Measurements from ENCODE around the gene LRTM1.

LRTM1 gene

GRCh38 chr3:54905920-54906319, 21.9 kb downstream of the LRTM1 start:
- no peaks in the 10 kb centered on the region for H4K20me1 ChIP-seq (ENCODE audit: insufficient read depth, low read length)
- no peaks in the 10 kb centered on the region for H3K36me3 ChIP-seq (ENCODE audit: insufficient read depth, low read length)
- H3K27ac ChIP-seq (ENCODE audit: low read depth, low read length, poor library complexity, severe bottlenecking) = no peak overlapping the region
- no peaks in the 10 kb centered on the region for H3K9me3 ChIP-seq (ENCODE audit: low read length)
- H3K4me1 ChIP-seq (ENCODE audit: insufficient read depth, low read length, severe bottlenecking) = no peaks in the 10 kb centered on the region
- H3K9ac ChIP-seq (ENCODE audit: low read length) = no peak overlapping the region
- no peaks in the 10 kb centered on the region for H3K79me2 ChIP-seq (ENCODE audit: insufficient read depth, low read length)
- no peaks in the 10 kb centered on the region for H3F3A ChIP-seq (ENCODE audit: insufficient read depth, low read length)
- no peak overlapping the region for H2AFZ ChIP-seq (ENCODE audit: low read length)
- no peak overlapping the region for H3K4me3 ChIP-seq (ENCODE audit: low read depth, low read length, poor library complexity, severe bottlenecking)
- TF ChIP-seq CTCF (IDR thresholded peaks at IDR 0.05; ENCODE audit: low read length) = no peak
- no peaks in the 10 kb centered on the region for H3K9me2 ChIP-seq (ENCODE audit: low read depth, low read length)
- no peak overlapping the region for H3K4me2 ChIP-seq (ENCODE audit: low read length)
- no peaks in the 10 kb centered on the region for H3K27me3 ChIP-seq (ENCODE audit: insufficient read depth, low read length)

GRCh38 chr3:54905261-54905888, 22.5 kb downstream of the LRTM1 start:
- Histone ChIP-seq H2AFZ (ENCODE audit: low read length) (no peak overlapping the region), H4K20me1 (ENCODE audit: insufficient read depth, low read length) (no peaks in the 10 kb centered on the region), H3K27ac (ENCODE audit: low read depth, low read length, poor library complexity, severe bottlenecking) (no peak overlapping the region), H3K27me3 (ENCODE audit: insufficient read depth, low read length) (no peaks in the 10 kb centered on the region), H3K9me2 (ENCODE audit: low read depth, low read length) (no peaks in the 10 kb centered on the region), H3K4me2 (ENCODE audit: low read length) (no peak overlapping the region), H3F3A (ENCODE audit: insufficient read depth, low read length) (no peaks in the 10 kb centered on the region), H3K79me2 (ENCODE audit: insufficient read depth, low read length) (no peaks in the 10 kb centered on the region), H3K4me1 (ENCODE audit: insufficient read depth, low read length, severe bottlenecking) (no peaks in the 10 kb centered on the region), H3K4me3 (ENCODE audit: low read depth, low read length, poor library complexity, severe bottlenecking) (no peak overlapping the region), H3K9ac (ENCODE audit: low read length) (no peak overlapping the region), H3K36me3 (ENCODE audit: insufficient read depth, low read length) (no peaks in the 10 kb centered on the region), H3K9me3 (ENCODE audit: low read length) (no peaks in the 10 kb centered on the region)
- TF ChIP-seq CTCF (IDR thresholded peaks at IDR 0.05; ENCODE audit: low read length) = no peak
- TF ChIP-seq EZH2 (IDR thresholded peaks at IDR 0.05; ENCODE audit: borderline replicate concordance, low read length) = no peak

- Histone ChIP-seq H3K9ac (ENCODE audit: low read length) (no peak overlapping the region), H2AFZ (ENCODE audit: low read length) (no peak overlapping the region), H3K4me1 (ENCODE audit: insufficient read depth, low read length, severe bottlenecking) (no peaks in the 10 kb centered on the region), H3K27ac (ENCODE audit: low read depth, low read length, poor library complexity, severe bottlenecking) (no peak overlapping the region), H3K4me3 (ENCODE audit: low read depth, low read length, poor library complexity, severe bottlenecking) (no peak overlapping the region), H3K9me3 (ENCODE audit: low read length) (no peaks in the 10 kb centered on the region), H3K36me3 (ENCODE audit: insufficient read depth, low read length) (no peaks in the 10 kb centered on the region), H3K79me2 (ENCODE audit: insufficient read depth, low read length) (no peaks in the 10 kb centered on the region), H3K27me3 (ENCODE audit: insufficient read depth, low read length) (no peaks in the 10 kb centered on the region), H4K20me1 (ENCODE audit: insufficient read depth, low read length) (no peaks in the 10 kb centered on the region), H3K9me2 (ENCODE audit: low read depth, low read length) (no peaks in the 10 kb centered on the region), H3K4me2 (ENCODE audit: low read length) (no peak overlapping the region), H3F3A (ENCODE audit: insufficient read depth, low read length) (no peaks in the 10 kb centered on the region)
- TF ChIP-seq CTCF (IDR thresholded peaks at IDR 0.05; ENCODE audit: low read length) (no peak), EZH2 (IDR thresholded peaks at IDR 0.05; ENCODE audit: borderline replicate concordance, low read length) (no peak)
Observed at GRCh38 chr3:54901906-54902685, 25.8 kb downstream of the LRTM1 start.
